Activated CD8-positive, alpha-beta memory T cell treated with anti-CD3 and anti-CD28 coated beads, Interleukin-2, amount 50 U/mL, for 24 hours (primary cell): Measurements from ENCODE around the gene CEP97.

Experiments used
- DNase-seq: peaks from one replicate; pipeline ENCODE4 v3.0.0-alpha.2; 2020; ENCODE audit errors: extremely low read depth

Gene CEP97

DNA sequence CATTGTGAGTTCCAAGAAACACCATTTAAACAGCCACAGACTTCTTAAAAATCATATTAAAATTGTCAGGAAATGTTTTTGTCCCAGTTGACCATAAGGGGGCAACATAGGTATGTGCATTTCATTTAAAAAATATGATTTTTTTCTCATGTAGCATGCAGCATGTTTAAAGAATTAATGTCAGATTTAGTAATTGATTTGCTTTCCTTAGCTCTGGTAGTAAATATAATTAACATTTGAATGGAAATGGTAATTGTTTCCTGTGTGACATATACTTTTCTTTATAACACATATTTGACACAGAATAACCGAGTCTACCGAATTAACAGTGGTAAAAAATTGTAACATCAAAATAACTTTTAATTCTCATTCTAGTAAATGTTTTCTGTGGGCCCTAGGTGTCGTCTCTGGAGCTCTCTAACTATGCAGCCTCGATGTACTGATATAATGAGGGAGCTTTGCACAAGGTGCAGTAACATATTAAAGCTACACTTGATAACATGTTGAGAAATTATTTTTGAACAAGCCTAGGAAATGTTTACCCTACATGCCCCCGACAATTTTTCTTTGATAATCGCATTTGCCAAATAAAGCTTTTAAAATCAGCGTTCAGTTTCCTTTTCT is 89.5 kb downstream of the CEP97 start:
- DNase-seq = no peak

- no peak for DNase-seq
Observed at GRCh38 chr3:101814835-101815234, 90.4 kb downstream of the CEP97 start.

DNA sequence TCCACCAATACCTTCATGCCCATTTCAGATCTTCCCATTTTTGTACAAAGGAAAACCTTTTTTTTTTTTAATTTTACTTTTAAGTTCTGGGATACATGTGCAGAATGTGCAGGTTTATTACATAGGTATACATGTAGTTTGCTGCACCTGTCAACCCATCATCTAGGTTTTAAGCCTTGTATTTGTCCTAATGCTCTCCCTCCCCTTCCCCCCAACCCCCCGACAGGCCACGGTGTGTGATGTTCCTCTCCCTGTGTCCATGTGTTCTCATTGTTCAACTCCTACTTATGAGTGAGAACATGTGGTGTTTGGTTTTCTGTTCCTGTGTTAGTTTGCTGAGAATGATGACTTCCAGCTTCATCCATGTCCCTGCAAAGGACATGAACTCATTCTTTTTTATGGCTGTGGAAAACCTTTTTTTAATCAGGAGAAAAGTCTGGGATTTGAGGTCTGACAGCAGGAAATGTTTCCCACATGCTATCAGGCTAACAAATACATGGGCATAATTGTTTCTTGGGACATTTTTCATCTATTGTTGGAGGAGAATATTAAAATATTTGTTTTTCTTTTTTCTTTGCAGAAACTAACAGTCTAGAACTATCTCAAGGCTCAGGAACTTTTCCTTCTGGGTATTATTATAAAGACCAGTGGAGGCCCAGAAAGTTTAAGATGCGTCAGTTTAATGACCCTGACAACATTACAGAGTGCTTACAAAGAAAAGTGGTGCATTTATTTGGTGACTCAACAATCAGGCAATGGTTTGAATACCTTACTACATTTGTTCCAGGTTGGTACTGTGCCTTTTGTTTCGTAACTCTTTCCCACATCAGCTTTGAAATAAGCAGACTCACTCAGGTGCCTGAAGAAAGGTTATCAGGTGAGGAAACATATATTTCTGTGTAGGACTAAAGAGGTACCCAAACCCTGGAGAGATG is 92.1 kb downstream of the CEP97 start:
- no peak for DNase-seq

- DNase-seq = no peak
Observed at GRCh38 chr3:101817992-101818391, 93.6 kb downstream of the CEP97 start.

- no peak for DNase-seq
Observed at GRCh38 chr3:101819649-101820206, 95.3 kb downstream of the CEP97 start.
